ENCODE measurements around the gene WNT9A.

DNA sequence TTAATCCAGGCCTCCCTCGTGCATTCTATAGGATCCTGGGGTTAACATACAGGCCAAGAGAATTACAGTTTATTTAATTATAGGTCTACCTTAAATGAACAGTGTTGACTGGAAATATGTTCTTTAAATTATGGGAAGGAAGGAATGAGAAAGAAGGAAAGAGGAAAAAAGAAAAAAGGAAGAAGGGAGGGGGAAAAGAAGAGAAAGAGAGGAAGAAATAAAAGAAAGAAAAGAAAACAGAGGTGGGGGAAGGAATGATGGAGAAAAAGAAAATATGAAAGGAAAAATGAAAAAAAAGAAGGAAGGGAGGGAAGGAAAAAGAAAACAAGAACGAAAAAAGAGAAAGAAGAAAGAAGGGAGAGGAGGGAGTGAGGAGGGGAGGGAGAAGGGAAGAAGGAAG, 38.5 kb downstream of the WNT9A start:
- TF ChIP-seq CTCF (tag by site-specific recombination; IDR thresholded peaks at IDR 0.05): no peak
- no peak for TF ChIP-seq GLIS1 (tag by site-specific recombination; IDR thresholded peaks at IDR 0.05)
- TF ChIP-seq, protein P1, sequence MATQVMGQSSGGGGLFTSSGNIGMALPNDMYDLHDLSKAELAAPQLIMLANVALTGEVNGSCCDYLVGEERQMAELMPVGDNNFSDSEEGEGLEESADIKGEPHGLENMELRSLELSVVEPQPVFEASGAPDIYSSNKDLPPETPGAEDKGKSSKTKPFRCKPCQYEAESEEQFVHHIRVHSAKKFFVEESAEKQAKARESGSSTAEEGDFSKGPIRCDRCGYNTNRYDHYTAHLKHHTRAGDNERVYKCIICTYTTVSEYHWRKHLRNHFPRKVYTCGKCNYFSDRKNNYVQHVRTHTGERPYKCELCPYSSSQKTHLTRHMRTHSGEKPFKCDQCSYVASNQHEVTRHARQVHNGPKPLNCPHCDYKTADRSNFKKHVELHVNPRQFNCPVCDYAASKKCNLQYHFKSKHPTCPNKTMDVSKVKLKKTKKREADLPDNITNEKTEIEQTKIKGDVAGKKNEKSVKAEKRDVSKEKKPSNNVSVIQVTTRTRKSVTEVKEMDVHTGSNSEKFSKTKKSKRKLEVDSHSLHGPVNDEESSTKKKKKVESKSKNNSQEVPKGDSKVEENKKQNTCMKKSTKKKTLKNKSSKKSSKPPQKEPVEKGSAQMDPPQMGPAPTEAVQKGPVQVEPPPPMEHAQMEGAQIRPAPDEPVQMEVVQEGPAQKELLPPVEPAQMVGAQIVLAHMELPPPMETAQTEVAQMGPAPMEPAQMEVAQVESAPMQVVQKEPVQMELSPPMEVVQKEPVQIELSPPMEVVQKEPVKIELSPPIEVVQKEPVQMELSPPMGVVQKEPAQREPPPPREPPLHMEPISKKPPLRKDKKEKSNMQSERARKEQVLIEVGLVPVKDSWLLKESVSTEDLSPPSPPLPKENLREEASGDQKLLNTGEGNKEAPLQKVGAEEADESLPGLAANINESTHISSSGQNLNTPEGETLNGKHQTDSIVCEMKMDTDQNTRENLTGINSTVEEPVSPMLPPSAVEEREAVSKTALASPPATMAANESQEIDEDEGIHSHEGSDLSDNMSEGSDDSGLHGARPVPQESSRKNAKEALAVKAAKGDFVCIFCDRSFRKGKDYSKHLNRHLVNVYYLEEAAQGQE (tag by site-specific recombination; IDR thresholded peaks at IDR 0.05): no peak
- no peak for TF ChIP-seq ZNF24 (tag by site-specific recombination; IDR thresholded peaks at IDR 0.05)
- TF ChIP-seq ZNF501 (tag by site-specific recombination; IDR thresholded peaks at IDR 0.05): no peak
- no peak for TF ChIP-seq OVOL3 (tag by site-specific recombination; IDR thresholded peaks at IDR 0.05)
- no peak for TF ChIP-seq ZNF433 (tag by site-specific recombination; IDR thresholded peaks at IDR 0.05; ENCODE audit: low read depth)
- TF ChIP-seq ZNF138 (tag by site-specific recombination; IDR thresholded peaks at IDR 0.05; ENCODE audit: borderline replicate concordance): no peak
- no peak for TF ChIP-seq ZBTB21 (tag by site-specific recombination; IDR thresholded peaks at IDR 0.05)
- no peak for TF ChIP-seq ZNF670 (tag by site-specific recombination; IDR thresholded peaks at IDR 0.05; ENCODE audit: low read depth)
- TF ChIP-seq MZF1 (tag by site-specific recombination; IDR thresholded peaks at IDR 0.05; ENCODE audit: borderline replicate concordance): no peak

All from HEK293 (cell line).